Mesendoderm (in vitro differentiated cells): ENCODE results near the gene PTPN1.
A peak's percentile ranks its signal among the peaks of the same experiment; 100 is the strongest.

Source experiments
- DNase-seq: peaks from one replicate; pipeline ENCODE4 v3.0.0; 2013
- H2AK5ac ChIP-seq: 2 replicates; pipeline ENCODE4 v1.6.1; 2013; ENCODE audit warnings: low read length, inconsistent platforms
- H2BK120ac ChIP-seq: 2 replicates; pipeline ENCODE4 v1.6.1; 2013; ENCODE audit warnings: low read depth, mild to moderate bottlenecking, low read length, moderate library complexity, mixed read lengths
- H2BK15ac ChIP-seq: replicated peaks from 2 replicates; pipeline ENCODE4 v1.6.1; 2013; ENCODE audit warnings: low read depth, mild to moderate bottlenecking, moderate library complexity
- H2BK5ac ChIP-seq: 2 replicates; pipeline ENCODE4 v1.6.1; 2013; ENCODE audit warnings: low read length, inconsistent platforms
- H3K18ac ChIP-seq: 2 replicates; pipeline ENCODE4 v1.6.1; 2013; ENCODE audit warnings: mild to moderate bottlenecking, low read length, mixed read lengths
- H3K23ac ChIP-seq: one replicate; pipeline ENCODE4 v1.6.1; 2013; ENCODE audit warnings: low read length
- H3K27ac ChIP-seq: 2 replicates; pipeline ENCODE4 v1.5.1; 2013; ENCODE audit warnings: low read depth, mild to moderate bottlenecking, inconsistent platforms, low read length, moderate library complexity
- H3K27me3 ChIP-seq: 2 replicates; pipeline ENCODE4 v1.6.1; 2013; ENCODE audit warnings: low read length, control low read depth, mild to moderate bottlenecking, inconsistent platforms; ENCODE audit not compliant: insufficient read depth, poor library complexity
- H3K36me3 ChIP-seq: 2 replicates; pipeline ENCODE4 v1.6.1; 2013; ENCODE audit warnings: low read length, inconsistent platforms; ENCODE audit not compliant: control insufficient read depth, insufficient read depth
- H3K4ac ChIP-seq: one replicate; pipeline ENCODE4 v1.6.1; 2013; ENCODE audit warnings: low read depth, mild to moderate bottlenecking, low read length, moderate library complexity
- H3K4me1 ChIP-seq: 2 replicates; pipeline ENCODE4 v1.6.1; 2013; ENCODE audit warnings: low read depth, low read length, inconsistent platforms; ENCODE audit not compliant: control insufficient read depth
- H3K4me2 ChIP-seq: 2 replicates; pipeline ENCODE4 v1.6.1; 2013; ENCODE audit warnings: low read length
- H3K4me3 ChIP-seq: 2 replicates; pipeline ENCODE4 v1.5.1; 2013; ENCODE audit warnings: mild to moderate bottlenecking, low read length
- H3K56ac ChIP-seq: one replicate; pipeline ENCODE4 v1.6.1; 2013; ENCODE audit warnings: low read length
- H3K79me1 ChIP-seq: 2 replicates; pipeline ENCODE4 v1.6.1; 2013; ENCODE audit warnings: low read length, inconsistent platforms
- H3K79me2 ChIP-seq: 2 replicates; pipeline ENCODE4 v1.6.1; 2013; ENCODE audit warnings: mild to moderate bottlenecking, low read length; ENCODE audit not compliant: control insufficient read depth, insufficient read depth
- H3K9ac ChIP-seq: 2 replicates; pipeline ENCODE4 v1.6.1; 2013; ENCODE audit warnings: low read length, inconsistent platforms
- H4K5ac ChIP-seq: one replicate; pipeline ENCODE4 v1.6.1; 2013; ENCODE audit warnings: low read length
- H4K8ac ChIP-seq: one replicate; pipeline ENCODE4 v1.6.1; 2013; ENCODE audit warnings: low read depth, mild to moderate bottlenecking, control low read depth, low read length, moderate library complexity
- WGBS: extraction: QIAGEN DNeasy Blood & Tissue Kit; methylation state at CpG from one replicate; pipeline ENCODE4 v1.1.7; 2013; ENCODE audit warnings: low lambda C conversion rate, missing lambda C conversion rate; ENCODE audit not compliant: insufficient coverage; ENCODE audit errors: extremely low coverage; 5-methylcytosine and 5-hydroxymethylcytosine counted together

PTPN1 gene

GRCh38 chr20:50516935-50517816, 7.0 kb downstream of the PTPN1 start:
- Histone ChIP-seq H4K5ac (no peak overlapping the region), H3K36me3 (no peaks in the 10 kb centered on the region), H3K4ac (no peak overlapping the region), H3K56ac (no peak overlapping the region), H2AK5ac (no peak overlapping the region), H3K79me1 (peaks cover 28% of the 10 kb centered on the region), H3K27ac (no peak overlapping the region), H3K27me3 (no peaks in the 10 kb centered on the region), H2BK120ac (no peak overlapping the region), H2BK5ac (no peak overlapping the region), H3K4me2 (no peak overlapping the region), H3K4me3 (no peak overlapping the region), H3K23ac (no peak overlapping the region), H3K79me2 (peaks cover 45% of the 10 kb centered on the region), H3K18ac (no peak overlapping the region), H2BK15ac (no peak overlapping the region), H4K8ac (no peak overlapping the region), H3K4me1 (no peaks in the 10 kb centered on the region), H3K9ac (no peak overlapping the region)
- no peak for DNase-seq
- WGBS, result no CpG with 5 or more reads among the region's 7 CpGs

- Histone ChIP-seq H3K56ac (no peak overlapping the region), H3K79me1 (peaks cover 29% of the 10 kb centered on the region), H4K8ac (no peak overlapping the region), H3K9ac (no peak overlapping the region), H4K5ac (no peak overlapping the region), H3K36me3 (no peaks in the 10 kb centered on the region), H3K4ac (no peak overlapping the region), H3K4me3 (no peak overlapping the region), H3K27ac (no peak overlapping the region), H3K4me2 (no peak overlapping the region), H3K27me3 (no peaks in the 10 kb centered on the region), H2AK5ac (no peak overlapping the region), H2BK120ac (no peak overlapping the region), H2BK15ac (no peak overlapping the region), H3K18ac (no peak overlapping the region), H3K23ac (no peak overlapping the region), H3K4me1 (no peaks in the 10 kb centered on the region), H3K79me2 (peaks cover 46% of the 10 kb centered on the region), H2BK5ac (no peak overlapping the region)
- no CpG with 5 or more reads among the region's 3 CpGs for WGBS
- DNase-seq, result no peak
Measured at GRCh38 chr20:50517817-50518154, 7.6 kb downstream of the PTPN1 start.

DNA sequence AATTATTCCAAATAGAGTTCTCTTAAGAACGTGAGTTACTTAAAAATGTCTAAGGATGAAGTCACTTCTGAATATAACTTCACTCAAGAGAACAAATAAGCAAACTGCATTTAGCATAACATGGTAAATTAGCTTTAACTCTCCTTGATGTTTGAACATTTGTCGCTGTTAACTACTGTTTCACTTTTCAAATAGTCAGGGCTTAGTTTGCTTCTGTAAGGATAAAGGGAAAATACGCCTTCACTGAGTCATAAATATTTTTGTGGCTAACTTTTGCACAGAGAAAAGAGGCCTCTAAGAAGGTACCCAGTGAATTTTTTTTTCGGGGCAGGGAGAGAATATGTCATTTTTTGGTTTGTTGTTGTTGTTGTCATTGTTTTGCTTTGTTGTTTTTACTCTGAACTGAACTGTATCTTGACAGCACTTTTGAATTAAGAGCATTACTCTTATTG, 8.1 kb downstream of the PTPN1 start:
- no CpG with 5 or more reads among the region's 4 CpGs for WGBS
- H4K5ac ChIP-seq, result no peak overlapping the region
- no peak overlapping the region for H4K8ac ChIP-seq
- no peak overlapping the region for H2BK15ac ChIP-seq
- H2BK120ac ChIP-seq, result no peak overlapping the region
- peaks cover 48% of the 10 kb centered on the region for H3K79me2 ChIP-seq
- no peak for DNase-seq
- peak overlapping the region; percentile 5 for H3K56ac ChIP-seq
- H3K18ac ChIP-seq, result no peak overlapping the region
- no peak overlapping the region for H3K23ac ChIP-seq
- H3K27ac ChIP-seq, result no peak overlapping the region
- H2AK5ac ChIP-seq, result no peak overlapping the region
- H3K4ac ChIP-seq, result no peak overlapping the region
- no peaks in the 10 kb centered on the region for H3K36me3 ChIP-seq
- no peak overlapping the region for H3K9ac ChIP-seq
- H3K4me1 ChIP-seq, result no peaks in the 10 kb centered on the region
- peaks cover 32% of the 10 kb centered on the region for H3K79me1 ChIP-seq
- no peak overlapping the region for H2BK5ac ChIP-seq
- H3K4me3 ChIP-seq, result no peak overlapping the region
- H3K27me3 ChIP-seq, result no peaks in the 10 kb centered on the region
- H3K4me2 ChIP-seq, result no peak overlapping the region

DNA sequence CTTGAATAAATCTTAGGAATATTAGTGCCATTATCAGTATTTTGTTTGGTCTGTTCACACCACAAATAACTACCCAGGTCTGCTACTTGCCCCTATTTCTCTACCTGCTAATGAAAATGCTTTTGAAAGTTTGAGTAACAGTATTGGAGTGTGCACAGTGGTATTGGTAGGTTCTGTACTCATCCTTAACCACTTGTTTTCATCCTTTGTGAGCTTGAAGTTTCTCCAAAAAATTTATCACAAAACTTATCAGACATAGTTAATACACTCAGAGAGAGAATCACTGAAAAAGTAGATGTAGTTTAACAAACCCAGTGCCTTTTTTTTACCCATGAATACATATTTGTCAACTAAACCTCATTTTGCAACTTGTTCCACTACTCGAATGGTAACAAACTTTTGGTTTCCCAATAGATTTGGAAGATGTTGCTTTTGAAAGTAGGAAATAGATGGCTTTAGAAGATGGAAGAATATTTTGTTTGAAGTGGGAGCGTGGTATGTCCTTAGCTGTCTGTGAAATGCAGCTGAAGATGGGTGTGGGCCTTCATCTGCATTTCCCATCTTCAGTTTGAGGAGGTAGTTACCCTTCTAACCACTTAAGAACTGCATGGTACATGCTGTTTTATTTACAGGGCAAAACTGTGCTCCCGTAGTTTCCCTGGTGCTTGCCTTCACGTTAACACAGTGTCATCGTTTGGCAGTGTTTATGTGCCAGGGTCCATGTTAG, 9.0 kb downstream of the PTPN1 start:
- Histone ChIP-seq H3K79me2 (peaks cover 51% of the 10 kb centered on the region), H3K9ac (no peak overlapping the region), H2BK120ac (no peak overlapping the region), H3K4me3 (no peak overlapping the region), H3K18ac (no peak overlapping the region), H3K56ac (no peak overlapping the region), H3K36me3 (no peaks in the 10 kb centered on the region), H3K27me3 (no peaks in the 10 kb centered on the region), H4K8ac (no peak overlapping the region), H3K4me2 (no peak overlapping the region), H3K23ac (no peak overlapping the region), H3K27ac (no peak overlapping the region), H3K4me1 (no peaks in the 10 kb centered on the region), H3K79me1 (peaks cover 35% of the 10 kb centered on the region), H2BK15ac (no peak overlapping the region), H2AK5ac (no peak overlapping the region), H3K4ac (no peak overlapping the region), H2BK5ac (no peak overlapping the region), H4K5ac (no peak overlapping the region)
- no peak for DNase-seq
- WGBS, result no CpG with 5 or more reads among the region's 5 CpGs

DNA sequence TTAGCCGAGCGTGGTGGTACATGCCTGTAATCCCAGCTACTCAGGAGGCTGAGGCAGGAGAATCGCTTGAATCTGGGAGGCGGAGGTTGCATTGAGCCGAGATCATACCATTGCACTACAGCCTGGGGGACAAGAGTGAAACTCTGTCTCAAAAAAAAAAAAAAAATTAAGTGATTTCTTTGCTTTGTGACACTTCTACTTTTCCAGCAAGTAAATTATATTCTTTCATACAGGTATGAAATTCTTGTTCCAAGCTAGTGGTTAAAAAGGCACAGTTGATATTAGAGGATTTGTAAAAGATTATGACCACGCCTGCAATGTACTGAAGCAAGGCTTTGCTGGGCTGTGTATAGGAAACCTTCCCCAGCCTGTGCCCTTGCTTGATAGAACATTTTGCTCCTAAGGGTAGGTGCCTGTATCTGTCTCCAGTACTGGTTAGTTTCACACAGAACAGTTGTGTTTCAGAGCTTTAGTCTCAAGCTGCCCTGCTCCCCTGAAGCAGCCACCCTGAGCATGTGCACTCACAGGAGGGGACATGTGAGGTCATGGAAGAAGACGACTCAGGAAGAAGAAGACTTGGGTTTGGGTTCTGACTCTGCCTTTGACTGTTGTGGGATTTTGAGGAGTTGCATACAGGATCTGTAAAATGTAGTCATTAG, 10.2 kb downstream of the PTPN1 start:
- Histone ChIP-seq H3K4me2 (no peak overlapping the region), H3K79me1 (peaks cover 30% of the 10 kb centered on the region), H3K9ac (no peak overlapping the region), H3K4me3 (no peak overlapping the region), H3K18ac (no peak overlapping the region), H3K4me1 (no peaks in the 10 kb centered on the region), H2BK15ac (no peak overlapping the region), H2AK5ac (no peak overlapping the region), H3K56ac (no peak overlapping the region), H2BK120ac (no peak overlapping the region), H3K79me2 (peaks cover 43% of the 10 kb centered on the region), H3K27me3 (no peaks in the 10 kb centered on the region), H4K8ac (no peak overlapping the region), H3K36me3 (no peaks in the 10 kb centered on the region), H3K27ac (no peak overlapping the region), H2BK5ac (no peak overlapping the region), H4K5ac (no peak overlapping the region), H3K4ac (no peak overlapping the region), H3K23ac (no peak overlapping the region)
- WGBS, result no CpG with 5 or more reads among the region's 7 CpGs
- no peak for DNase-seq
